ENCODE measurements around the gene DLG2. TPM values are rescaled to one million over a fixed set of nuclear protein-coding genes. Genes with fewer than 3 reads are reported as not detected.
A peak's percentile ranks its signal among the peaks of the same experiment; 100 is the strongest.
"Not testable (repeated sequence)": the region's sequence is repeated elsewhere in the genome, so short reads cannot be mapped to it uniquely, and the experiment has no call there.

Gene DLG2
- total RNA-seq, 1 experiment from 2014 or later = not detected

DNA sequence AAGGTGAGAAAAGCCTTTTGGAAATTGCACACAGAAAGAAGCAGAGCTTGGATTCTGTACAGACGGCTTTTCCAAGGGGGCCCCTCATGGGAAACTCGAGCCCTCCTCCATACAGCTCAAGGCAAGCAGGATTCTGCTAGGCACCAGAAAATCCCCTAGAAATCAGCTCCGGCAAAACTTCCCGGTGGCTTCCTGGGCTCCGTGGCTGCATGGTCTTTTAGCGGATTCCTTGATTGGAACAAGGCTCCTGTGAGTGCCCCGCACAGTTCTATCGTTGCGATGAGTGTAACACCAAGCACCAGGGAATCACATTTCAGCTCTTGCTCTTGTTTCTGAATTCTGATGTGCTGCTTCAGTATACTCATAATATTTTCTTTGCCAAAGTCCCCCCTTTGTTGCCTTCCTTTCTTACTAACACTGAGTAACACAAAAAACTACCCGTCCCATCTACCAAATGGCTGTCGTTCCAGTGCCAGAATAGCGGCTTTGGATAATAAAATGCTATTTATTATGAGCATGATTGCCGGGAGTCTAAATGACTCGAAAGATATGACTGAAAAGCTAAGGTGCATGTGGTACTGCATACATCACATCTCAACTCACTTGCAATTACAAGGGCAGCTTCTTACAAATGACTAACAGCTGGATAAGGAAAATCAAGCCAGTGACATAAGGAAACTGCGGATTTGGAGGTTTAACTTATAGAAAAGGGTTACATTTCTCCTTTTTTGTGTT is 494.1 kb downstream of the DLG2 start:
- no peak for DNase-seq (ENCODE audit: low read depth, low spot score)
- in situ Hi-C loops (cut with HindIII; ENCODE audit: low pct_unique_long_range_greater_than_20kb, low sequenced_read_pairs) = no loop called here

DNA sequence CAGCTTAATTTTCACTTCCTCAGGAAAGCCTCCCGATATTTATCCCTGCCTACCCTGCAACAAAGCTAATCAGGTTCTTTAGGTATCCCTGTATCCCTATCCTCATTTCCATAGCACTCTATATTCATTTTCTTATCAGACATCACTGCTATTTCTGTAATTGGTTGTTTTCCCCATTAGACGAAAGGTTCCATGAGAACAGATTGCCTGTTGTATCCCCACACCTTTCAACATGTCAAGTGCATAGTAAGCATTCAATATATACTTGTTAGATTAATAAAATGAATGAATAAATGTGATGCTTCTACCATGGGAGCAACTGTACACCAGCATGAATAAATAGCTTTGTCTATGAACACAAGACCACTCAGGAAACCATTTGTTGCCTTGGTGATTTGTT is 499.8 kb downstream of the DLG2 start:
- no peak for DNase-seq (ENCODE audit: low read depth, low spot score)
- in situ Hi-C loops (cut with HindIII; ENCODE audit: low pct_unique_long_range_greater_than_20kb, low sequenced_read_pairs) = no loop called here

DNA sequence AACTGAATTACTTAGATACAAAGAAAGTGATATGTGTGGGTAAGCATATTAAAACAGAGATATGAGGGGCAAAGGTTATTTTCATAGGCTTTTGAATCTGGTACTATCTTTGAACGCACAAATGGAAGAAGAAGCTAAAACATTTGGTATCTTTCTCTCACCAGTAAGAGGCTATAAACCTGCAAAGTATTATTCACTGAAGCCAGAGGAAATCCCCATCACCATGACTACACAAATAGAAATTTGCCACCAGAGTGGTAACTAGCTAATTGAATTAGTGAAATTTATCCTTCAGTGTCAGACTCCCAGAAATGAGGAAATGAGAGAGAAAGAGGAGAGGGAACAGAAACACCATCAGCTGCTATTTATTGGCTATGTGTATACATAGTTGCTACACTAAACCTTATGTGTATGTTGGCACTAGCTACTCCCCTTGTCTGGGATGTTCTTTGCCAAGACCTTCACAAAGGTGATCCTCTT is 503.4 kb downstream of the DLG2 start:
- in situ Hi-C loops (cut with HindIII; ENCODE audit: low pct_unique_long_range_greater_than_20kb, low sequenced_read_pairs) = no loop called here
- DNase-seq (ENCODE audit: low read depth, low spot score) = no peak

DNA sequence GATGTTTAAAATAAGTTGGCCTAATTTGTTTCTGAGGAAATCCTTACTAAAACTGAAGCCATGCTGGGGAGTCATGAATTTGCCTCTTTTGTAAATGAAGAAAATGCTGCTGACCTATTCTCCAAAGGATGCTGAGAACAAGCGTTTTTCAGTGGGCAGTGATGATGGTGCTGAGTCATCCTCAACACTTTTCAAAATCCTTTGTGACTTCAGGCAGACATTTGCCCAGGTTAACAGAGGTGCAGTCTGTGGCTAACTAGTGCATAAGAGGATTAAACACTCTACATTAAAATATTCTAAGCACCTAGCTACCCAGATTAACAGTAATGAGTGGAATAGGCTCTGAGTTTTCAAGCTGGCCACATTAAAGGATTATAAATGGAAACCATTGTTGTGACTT is 509.0 kb downstream of the DLG2 start:
- DNase-seq (ENCODE audit: low read depth, low spot score) = no peak
- in situ Hi-C loops (cut with HindIII; ENCODE audit: low pct_unique_long_range_greater_than_20kb, low sequenced_read_pairs) = no loop called here

DNA sequence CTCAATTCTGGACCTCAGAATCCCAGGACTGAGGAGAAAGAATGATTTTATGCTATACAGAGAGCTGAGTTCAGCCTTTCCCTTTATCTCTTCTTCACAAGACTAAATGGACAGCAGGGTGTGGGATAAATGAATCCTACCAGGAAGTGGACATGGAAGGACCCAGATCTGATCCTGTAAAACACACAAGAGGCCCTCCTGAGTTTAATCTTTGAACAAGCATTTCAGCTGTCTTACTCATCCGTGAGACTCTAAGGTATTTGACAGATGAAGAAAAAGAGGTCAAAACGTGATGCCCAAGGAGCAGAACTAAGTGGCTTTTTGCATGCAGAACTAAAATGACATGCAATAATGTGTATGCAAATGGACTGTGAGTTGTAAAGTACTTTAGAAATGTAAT is 511.3 kb downstream of the DLG2 start:
- in situ Hi-C loops (cut with HindIII; ENCODE audit: low pct_unique_long_range_greater_than_20kb, low sequenced_read_pairs) = no loop called here
- no peak for DNase-seq (ENCODE audit: low read depth, low spot score)

DNA sequence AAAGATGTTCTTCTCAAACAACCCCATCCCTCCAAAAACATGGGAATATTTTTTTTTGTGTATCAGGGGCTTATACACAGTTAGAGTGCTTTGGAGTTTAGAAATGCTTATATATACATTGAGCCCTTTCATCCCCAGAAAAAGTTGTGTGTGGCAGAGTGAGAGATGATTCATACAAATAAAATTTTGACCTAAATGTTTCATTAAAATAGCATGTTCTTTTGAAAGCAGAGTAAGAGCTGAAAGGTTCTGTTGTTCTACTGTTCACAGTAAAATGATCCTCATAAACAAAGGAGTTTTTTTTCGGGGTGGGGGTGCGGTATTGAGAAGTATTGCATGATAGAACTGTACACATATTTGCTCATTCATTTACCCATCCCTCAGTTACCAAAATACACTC is 512.4 kb downstream of the DLG2 start:
- peak; percentile 53 for DNase-seq (ENCODE audit: low read depth, low spot score)
- in situ Hi-C loops (cut with HindIII; ENCODE audit: low pct_unique_long_range_greater_than_20kb, low sequenced_read_pairs) = no loop called here

DNA sequence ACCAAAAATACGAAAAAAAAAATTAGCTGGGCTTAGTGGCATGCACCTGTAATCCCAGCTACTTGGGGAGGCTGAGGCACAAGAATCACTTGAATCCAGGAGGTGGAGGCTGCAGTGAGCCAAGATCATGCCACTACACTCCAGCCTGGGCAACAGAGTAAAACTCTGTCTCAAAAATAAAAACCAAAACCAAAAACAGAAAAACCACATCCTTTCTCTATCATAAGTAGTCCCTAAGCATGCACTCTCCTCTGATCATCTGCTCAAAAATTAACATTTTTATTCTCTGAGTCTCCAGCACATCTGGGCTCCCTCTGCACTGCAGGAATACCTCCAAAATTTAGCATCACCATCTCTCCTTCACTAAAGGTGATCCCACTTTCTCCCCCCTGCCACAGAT is 516.9 kb downstream of the DLG2 start:
- DNase-seq (ENCODE audit: low read depth, low spot score); in situ Hi-C loops (cut with HindIII; ENCODE audit: low pct_unique_long_range_greater_than_20kb, low sequenced_read_pairs): not testable (repeated sequence)

DNA sequence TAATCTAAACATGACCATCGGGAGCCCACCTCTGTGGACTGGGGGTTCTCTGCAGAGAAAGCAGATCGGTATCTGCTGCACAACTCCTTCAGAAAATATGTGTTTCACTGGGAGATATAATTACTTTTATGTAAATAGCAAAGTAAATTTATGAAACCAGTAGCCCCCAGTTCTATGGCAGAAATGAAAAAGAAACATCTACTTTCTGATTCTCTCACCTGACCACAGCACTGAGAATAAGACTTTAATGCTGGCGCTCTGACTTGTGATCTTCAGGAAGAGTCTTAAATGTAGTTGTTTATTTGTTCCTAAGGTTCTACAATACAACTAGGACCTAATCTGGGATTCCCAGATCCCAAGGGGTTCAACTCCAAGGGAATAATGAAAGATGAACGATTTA is 518.0 kb downstream of the DLG2 start:
- no peak for DNase-seq (ENCODE audit: low read depth, low spot score)
- in situ Hi-C loops (cut with HindIII; ENCODE audit: low pct_unique_long_range_greater_than_20kb, low sequenced_read_pairs) = no loop called here

DNA sequence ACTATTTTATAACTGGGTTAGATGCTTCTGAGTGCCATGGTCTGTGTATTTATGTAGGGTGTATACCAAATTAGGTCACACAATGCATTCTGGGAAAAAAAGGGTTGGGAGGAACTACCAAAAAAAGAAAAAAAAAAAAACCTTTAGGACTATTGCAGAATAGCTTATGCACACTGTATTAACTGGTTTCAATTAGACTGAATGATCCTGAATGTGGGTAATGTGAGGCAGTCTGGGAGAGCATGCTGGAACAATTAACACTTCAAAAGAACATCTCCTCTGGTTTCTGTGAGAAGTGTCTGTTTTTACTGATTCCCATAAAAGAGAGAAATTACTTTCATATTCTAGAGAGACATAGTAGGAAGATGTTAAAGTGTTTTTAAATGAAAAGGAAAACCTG is 521.3 kb downstream of the DLG2 start:
- DNase-seq (ENCODE audit: low read depth, low spot score) = no peak
- in situ Hi-C loops (cut with HindIII; ENCODE audit: low pct_unique_long_range_greater_than_20kb, low sequenced_read_pairs) = no loop called here

DNA sequence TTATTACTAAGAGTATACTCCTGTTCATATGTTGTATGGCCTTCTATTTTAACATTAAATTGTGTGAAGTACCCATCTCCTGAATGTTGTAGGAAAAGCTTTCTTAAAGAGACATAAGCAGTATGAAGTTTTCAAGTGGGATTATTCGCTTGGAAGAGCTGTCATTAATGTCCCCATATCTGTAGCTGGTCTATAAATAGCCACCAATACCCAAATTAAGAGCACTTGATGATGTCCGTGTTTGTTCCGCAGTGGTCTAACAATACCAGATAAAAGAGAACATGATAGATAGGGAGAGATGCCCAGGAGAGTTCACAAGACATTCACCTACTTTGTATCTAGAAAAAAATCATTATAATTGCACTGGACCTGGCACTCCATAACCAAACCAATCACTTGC is 527.6 kb downstream of the DLG2 start:
- DNase-seq (ENCODE audit: low read depth, low spot score) = no peak
- in situ Hi-C loops (cut with HindIII; ENCODE audit: low pct_unique_long_range_greater_than_20kb, low sequenced_read_pairs) = no loop called here

DNA sequence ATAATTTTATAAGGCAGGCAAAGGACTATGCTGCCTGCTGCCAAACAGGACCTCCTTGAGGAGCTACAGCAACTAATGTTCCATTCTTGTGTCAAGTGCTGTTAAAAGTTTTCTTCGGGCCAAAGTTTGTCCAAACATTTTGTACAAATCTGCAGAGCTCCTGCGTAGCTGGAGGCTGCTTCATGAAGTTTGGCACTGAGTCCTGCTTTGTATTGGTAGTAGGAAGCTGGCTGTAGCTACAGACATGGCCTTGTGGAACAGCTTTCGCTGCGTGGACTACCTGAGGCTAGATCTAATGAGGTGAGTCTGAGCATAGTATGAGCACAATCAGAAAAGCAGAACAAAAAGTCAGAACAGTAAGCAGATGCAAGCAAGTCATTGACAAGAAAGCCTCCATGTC is 528.1 kb downstream of the DLG2 start:
- DNase-seq (ENCODE audit: low read depth, low spot score) = no peak
- in situ Hi-C loops (cut with HindIII; ENCODE audit: low pct_unique_long_range_greater_than_20kb, low sequenced_read_pairs) = no loop called here

DNA sequence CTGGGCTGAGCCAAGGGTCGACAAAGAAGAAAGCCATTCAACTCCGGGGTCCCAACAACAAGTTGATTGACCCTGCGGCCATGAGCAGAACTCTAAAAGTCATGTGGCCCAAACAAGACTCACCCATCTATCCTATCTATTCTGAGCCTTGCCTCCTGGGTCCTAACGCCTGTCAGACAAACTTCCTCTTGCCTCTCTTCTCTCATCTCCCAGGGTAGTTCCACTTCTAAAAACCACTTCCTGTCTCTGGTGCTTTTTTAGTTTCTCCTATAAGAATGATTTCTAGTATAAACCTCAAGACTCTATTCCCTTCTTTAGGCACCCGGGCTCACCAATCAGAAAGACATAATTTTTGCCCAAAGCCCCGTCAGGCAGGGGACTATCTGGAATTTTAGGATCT is 530.2 kb downstream of the DLG2 start:
- no peak for DNase-seq (ENCODE audit: low read depth, low spot score)
- in situ Hi-C loops (cut with HindIII; ENCODE audit: low pct_unique_long_range_greater_than_20kb, low sequenced_read_pairs) = no loop called here

DNA sequence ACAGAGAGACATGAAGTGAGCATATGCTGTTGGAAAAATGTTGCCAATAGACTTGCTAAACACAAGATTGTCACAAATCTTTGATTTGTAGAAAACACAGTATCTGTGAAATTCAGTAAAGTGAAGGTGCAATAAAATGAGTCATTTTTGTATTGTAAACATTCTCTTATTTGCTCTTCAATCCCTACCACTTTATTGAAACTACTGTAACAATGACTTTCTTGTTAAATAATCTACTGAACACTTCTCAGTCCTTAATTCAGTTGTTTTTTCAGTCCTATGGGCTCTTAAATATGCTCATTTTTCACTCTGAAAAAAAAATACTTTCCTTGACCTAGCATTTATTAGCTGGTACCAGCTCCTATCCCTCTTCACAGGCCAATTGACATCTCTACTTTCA is 531.9 kb downstream of the DLG2 start:
- DNase-seq (ENCODE audit: low read depth, low spot score) = no peak
- in situ Hi-C loops (cut with HindIII; ENCODE audit: low pct_unique_long_range_greater_than_20kb, low sequenced_read_pairs) = no loop called here

DNA sequence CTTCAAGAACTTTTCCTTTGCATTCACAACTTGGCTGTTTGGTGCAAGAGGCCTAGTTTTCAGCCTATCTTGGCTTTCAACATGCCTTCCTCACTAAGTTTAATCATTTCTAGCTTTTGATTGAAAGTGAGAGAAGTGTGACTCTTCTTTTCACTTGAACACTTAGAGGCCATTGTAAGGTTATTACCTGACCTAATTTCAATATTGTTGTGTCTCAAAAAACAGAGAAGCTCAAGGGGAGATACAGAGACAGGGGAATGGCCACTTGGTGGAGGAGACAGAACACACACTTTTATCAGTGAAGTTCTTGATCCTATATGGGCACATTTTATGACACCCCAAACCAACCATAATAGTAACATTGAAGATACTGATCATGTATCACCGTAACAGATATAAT is 532.3 kb downstream of the DLG2 start:
- in situ Hi-C loops (cut with HindIII; ENCODE audit: low pct_unique_long_range_greater_than_20kb, low sequenced_read_pairs) = no loop called here
- DNase-seq (ENCODE audit: low read depth, low spot score) = no peak

DNA sequence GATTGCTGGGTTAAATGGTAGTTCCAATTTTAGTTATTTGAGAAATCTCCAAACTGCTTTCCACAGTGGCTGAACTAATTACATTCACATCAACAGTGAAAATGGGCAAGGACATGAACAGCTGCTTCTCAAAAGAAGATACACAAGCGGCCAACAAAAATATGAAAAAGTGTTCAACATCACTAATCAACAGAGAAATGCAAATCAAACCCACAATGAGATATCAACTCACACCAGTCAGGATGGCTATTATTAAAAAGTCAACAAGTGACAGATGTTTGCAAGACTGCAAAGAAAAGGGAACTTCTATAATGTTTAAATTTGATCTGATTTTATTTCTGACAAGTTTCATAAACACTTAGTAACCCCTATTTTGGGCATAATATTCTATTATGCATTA is 537.5 kb downstream of the DLG2 start:
- in situ Hi-C loops (cut with HindIII; ENCODE audit: low pct_unique_long_range_greater_than_20kb, low sequenced_read_pairs) = no loop called here

DNA sequence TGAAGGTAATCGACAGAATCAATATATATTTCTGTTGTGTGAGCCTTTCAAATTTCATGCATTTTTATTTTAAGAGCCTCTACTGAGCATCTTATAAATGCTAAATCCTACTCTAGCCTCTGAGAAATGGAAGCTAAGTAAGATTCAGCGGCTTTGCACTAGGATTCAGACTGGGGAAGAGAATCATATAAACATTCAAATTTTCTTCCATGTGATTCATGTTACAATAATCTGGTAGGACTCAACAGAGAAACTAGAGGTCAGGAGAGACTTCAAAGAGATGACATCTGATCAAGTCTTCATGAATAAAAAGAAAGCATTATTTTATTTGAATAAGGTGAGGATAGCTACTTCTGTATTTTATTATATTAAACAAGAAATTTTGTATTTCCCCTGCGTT is 538.9 kb downstream of the DLG2 start:
- DNase-seq (ENCODE audit: low read depth, low spot score) = no peak
- in situ Hi-C loops (cut with HindIII; ENCODE audit: low pct_unique_long_range_greater_than_20kb, low sequenced_read_pairs) = no loop called here

More for the DNA sequence above, 537.5 kb downstream of the DLG2 start:
- DNase-seq (ENCODE audit: low read depth, low spot score) = no peak

DNA sequence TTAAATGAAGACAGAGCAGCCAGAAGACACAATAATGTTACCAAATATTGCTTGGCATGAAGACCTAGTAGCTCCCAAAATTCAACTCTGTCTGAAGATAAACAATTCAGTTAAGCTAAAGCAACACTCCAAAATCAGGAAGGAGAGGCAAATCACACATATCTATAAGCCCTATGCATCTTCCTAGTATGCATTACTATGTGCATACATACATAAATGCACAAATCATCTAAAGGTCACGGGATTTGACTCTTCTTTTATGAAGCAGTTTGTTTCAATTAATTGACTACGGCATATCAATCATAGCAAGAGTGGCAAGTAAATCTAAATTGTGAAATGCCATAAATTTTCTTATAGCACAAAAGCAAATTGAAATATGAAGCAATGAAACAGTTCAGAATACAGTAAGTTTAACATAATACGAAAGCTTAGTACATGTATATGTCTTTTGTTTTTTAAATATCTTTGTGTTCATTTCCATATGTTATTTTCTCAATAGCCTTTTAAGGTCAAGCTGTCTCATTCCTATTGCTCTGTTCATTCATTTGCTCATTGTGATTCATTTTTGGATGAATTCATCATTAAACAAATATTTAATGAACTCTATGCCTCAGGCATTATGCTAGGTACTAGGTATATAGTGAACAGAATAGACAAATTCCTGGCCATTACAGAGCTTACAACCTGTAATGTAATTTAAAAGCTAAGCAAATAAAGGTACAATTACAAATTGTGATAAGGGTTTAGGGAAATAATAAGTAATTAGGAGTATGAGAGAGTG is 540.5 kb downstream of the DLG2 start:
- no peak for DNase-seq (ENCODE audit: low read depth, low spot score)
- in situ Hi-C loops (cut with HindIII; ENCODE audit: low pct_unique_long_range_greater_than_20kb, low sequenced_read_pairs) = no loop called here

DNA sequence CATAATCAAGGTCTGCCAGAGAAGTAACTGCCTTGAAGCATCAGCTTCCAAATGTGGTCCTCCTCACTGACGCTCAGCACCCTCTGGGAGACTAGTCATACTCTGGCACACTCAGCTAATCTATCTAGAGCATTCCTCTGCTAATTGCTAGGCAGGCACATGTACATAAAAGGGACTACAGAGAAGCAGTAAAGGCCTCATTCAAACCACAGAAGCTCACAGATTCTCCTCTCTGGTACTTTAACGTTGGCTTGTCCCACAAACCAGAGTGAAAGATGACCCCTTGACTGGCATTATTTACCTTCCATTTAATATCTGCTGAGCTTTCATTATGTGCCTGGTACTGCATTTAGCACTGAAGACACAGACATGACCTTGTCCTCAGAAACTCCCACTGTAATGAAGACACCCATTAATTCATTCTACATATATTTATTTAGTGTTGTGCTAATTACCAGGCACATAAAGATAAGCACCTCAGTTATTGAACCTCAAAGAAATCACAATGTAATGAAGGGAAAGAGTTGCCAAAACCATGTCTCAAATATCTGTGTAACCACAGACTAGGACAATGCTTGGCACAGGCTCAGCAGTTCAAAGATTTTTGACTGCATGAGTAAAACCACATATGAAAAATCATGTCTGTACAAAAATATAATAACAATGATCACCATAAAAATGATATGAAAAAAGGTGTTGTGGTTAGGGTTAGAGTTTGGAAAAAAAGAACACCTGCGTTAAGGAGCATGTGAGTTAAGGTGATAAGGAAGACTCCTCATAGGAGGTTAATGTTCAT is 550.4 kb downstream of the DLG2 start:
- in situ Hi-C loops (cut with HindIII; ENCODE audit: low pct_unique_long_range_greater_than_20kb, low sequenced_read_pairs) = no loop called here
- DNase-seq (ENCODE audit: low read depth, low spot score) = no peak
